Heart right ventricle (tissue), 16 donors: Measurements from ENCODE around the gene CAPRIN2. TPM values are rescaled to one million over a fixed set of nuclear protein-coding genes. Genes with fewer than 3 reads are reported as not detected.

Source experiments
- ATAC-seq, 8 donors: fragments of 200-7000 bp; cut with Tn5 transposase; one replicate each; pipeline ENCODE4 v1.9.1; 2020; ENCODE audit warnings: mild to moderate bottlenecking in 8 of 8, moderate library complexity in 8 of 8, moderate number of reproducible peaks in 1 of 8
- DNase-seq, 2 donors: peaks; one replicate each; pipeline ENCODE4 v3.0.0-alpha.2; 2020
- H3K27ac ChIP-seq, 10 donors: fragments of 200-600 bp; sonication (generic) in 2 of 10; one replicate each; pipeline versions ENCODE4 v1.5.0 to v1.8.0; 2020 to 2022; ENCODE audit warnings: mild to moderate bottlenecking in 3 of 10
- H3K27me3 ChIP-seq, 7 donors: fragments of 200-600 bp; one replicate each; pipeline ENCODE4 v1.8.0; 2021 to 2022; ENCODE audit warnings: mild to moderate bottlenecking in 2 of 7
- H3K36me3 ChIP-seq, 9 donors: fragments of 200-600 bp; sonication (generic) in 1 of 9; one replicate each; pipeline versions ENCODE4 v1.5.0 to v1.8.0; 2020 to 2022; ENCODE audit warnings: mild to moderate bottlenecking in 2 of 9
- H3K4me1 ChIP-seq, 9 donors: fragments of 200-600 bp; sonication (generic) in 1 of 9; one replicate each; pipeline versions ENCODE4 v1.5.0 to v1.8.0; 2020 to 2022; ENCODE audit warnings: mild to moderate bottlenecking in 4 of 9
- H3K4me3 ChIP-seq, 10 donors: fragments of 200-600 bp; sonication (generic) in 2 of 10; one replicate each; pipeline versions ENCODE4 v1.5.0 to v1.8.0; 2020 to 2022; ENCODE audit warnings: mild to moderate bottlenecking in 7 of 10, moderate library complexity in 2 of 10
- H3K9me3 ChIP-seq, 11 donors: fragments of 200-600 bp in 10 of 11; sonication (generic) in 2 of 11; one replicate each; pipeline versions ENCODE4 v1.5.0 to v1.8.0; 2013 to 2022; ENCODE audit warnings: mild to moderate bottlenecking in 2 of 11, control low read depth in 1 of 11, moderate library complexity in 1 of 11
- CTCF ChIP-seq, 9 donors: fragments of 200-600 bp; sonication (generic) in 2 of 9; IDR thresholded peaks; one replicate each; pipeline versions ENCODE4 v1.5.0 to v1.8.0; 2021 to 2022; ENCODE audit warnings: antibody characterized with exemption in 9 of 9, mild to moderate bottlenecking in 5 of 9, moderate library complexity in 1 of 9
- WGBS, 2 donors: extraction: QIAGEN DNeasy Blood & Tissue Kit; methylation state at CpG; one replicate each; pipeline ENCODE4 v1.1.7; 2013; ENCODE audit warnings: inconsistent platforms in 1 of 2; 5-methylcytosine and 5-hydroxymethylcytosine counted together
- intact Hi-C, 10 donors: fragments of 100-400 bp; cut with DNase I; formaldehyde crosslinking; loops; one replicate each; pipeline versions ENCODE4 v1.11.1 to v1.14.2; 2022
- polyA plus RNA-seq, 2 donors: library from polyadenylated mRNA; stranded (reverse); fragments of 200-250 nt; gene quantifications; one replicate each; pipeline ENCODE4 v1.2.3, GENCODE V29; 2013
- total RNA-seq, 10 donors: library from RNA; stranded (reverse); fragmentation: NEBNext Ultra II Directional in 3 of 10; extraction: Animal tissue kit (Norgen Biotek cat#: 25700) in 3 of 10; gene quantifications; one replicate each; pipeline versions ENCODE4 v1.2.1 to v1.2.4, GENCODE V29; 2021 to 2023
- donor health status: Arrhythmogenic right ventricular cardiomyopathy.
- donor health status: ischemic (EF 13 %, LVEDD 7.1; RV severe dilation, severe dysfunction).
- donor health status: healthy with polysubstance abuse.
- donor health status: DM: no; HTN: yes; CAD: no.
- donor health status: DM: no; HTN: no; CAD: no.
- donor health status: ischemic (EF 25% LVEDD 6.9; RV normal size, moderate dysfunction).
- donor health status: ischemic (EF 25% LVEDD 5.7; RV mildly dilated, moderate dysfunction).
- donor health status: healthy.
- donor health status: DM: yes; HTN: yes; CAD: no.
- donor health status: Ischemic cardiomyopathy.
- donor health status: ischemic (EF 35%, LVEDD 5.7; RV mildly dilated, moderate dysfunction).
- donor health status: nonischemic (EF 11% LVEDD 7.7; RV severe dilation, severe dysfunction).
- donor health status: DM: yes; HTN: yes; CAD: no.
- donor health status: PGD.
- donor health status: ischemic (EF 29% LVEDD 5.4; RV normal size, mild dysfunction).
- donor health status: nonischemic (EF 23%, LVEDD 6.1; RV moderate dilation, normal function).

CAPRIN2 gene
- total and polyA plus RNA-seq, 12 donors = 10.4 to 33.0 (median 27.6) TPM

GRCh38 chr12:30753751-30754382, 884 bp downstream of the CAPRIN2 start:
- Histone ChIP-seq H3K4me3 (peak overlapping the region; percentile 55 to 94 (median 82)), H3K27ac (peak overlapping the region; percentile 37 to 92 (median 84)), H3K27me3 (no peaks in the 10 kb centered on the region), H3K36me3 (peaks cover 0 to 9% (median 0%) of the 10 kb centered on the region in 9 donors), H3K4me1 (peaks cover 5 to 36% (median 22%) of the 10 kb centered on the region in 9 donors), H3K9me3 (no peaks in the 10 kb centered on the region)
- no peak for DNase-seq
- intact Hi-C loops = loop anchor here in 6 of 10 donors (2.0 to 10.0 kb wide), 5 partner anchors 43 to 62 kb away; partner anchors contain the start of gene IPO8 (in 5 of the 6)
- no peak for TF ChIP-seq CTCF (IDR thresholded peaks at IDR 0.05)
- WGBS, 2 donors = 14 to 15% methylated on average over 18 of the region's 18 CpGs
- ATAC-seq = peak in 1 of 8 donors; percentile 5

- Histone ChIP-seq H3K4me3 (peak overlapping the region in 5 of 10 donors; percentile 79 to 89 (median 84)), H3K36me3 (peaks cover 0 to 12% (median 0%) of the 10 kb centered on the region in 9 donors), H3K4me1 (peaks cover 5 to 36% (median 22%) of the 10 kb centered on the region in 9 donors), H3K27ac (no peak overlapping the region), H3K27me3 (no peaks in the 10 kb centered on the region), H3K9me3 (no peaks in the 10 kb centered on the region)
- DNase-seq (no peak), ATAC-seq (no peak)
- 76 to 82% methylated on average over 3 of the region's 3 CpGs for WGBS, 2 donors
- peak in 4 of 9 donors; percentile 12 to 26 (median 18) for TF ChIP-seq CTCF (IDR thresholded peaks at IDR 0.05)
- intact Hi-C loops = loop anchor here in 4 of 10 donors (5.0 to 10.0 kb wide), 4 partner anchors 44 to 61 kb away; partner anchors contain the start of gene IPO8 (in 3 of the 4)
These were observed 1.5 kb downstream of the CAPRIN2 start for GRCh38 chr12:30753233-30753632.

- ATAC-seq = no peak
- Histone ChIP-seq H3K4me3 (no peak overlapping the region), H3K9me3 (no peaks in the 10 kb centered on the region), H3K27ac (no peak overlapping the region), H3K36me3 (peaks cover 0 to 18% (median 0%) of the 10 kb centered on the region in 9 donors), H3K4me1 (peaks cover 5 to 36% (median 22%) of the 10 kb centered on the region in 9 donors), H3K27me3 (no peaks in the 10 kb centered on the region)
- intact Hi-C loops = loop anchor here in 4 of 10 donors (5.0 to 10.0 kb wide), 4 partner anchors 45 to 60 kb away; partner anchors contain the start of gene IPO8 (in 3 of the 4)
- TF ChIP-seq CTCF (IDR thresholded peaks at IDR 0.05) = no peak
- 66 to 92% methylated on average over 3 of the region's 3 CpGs for WGBS, 2 donors
- no peak for DNase-seq
These were observed 2.5 kb downstream of the CAPRIN2 start for GRCh38 chr12:30752255-30752654.

DNA sequence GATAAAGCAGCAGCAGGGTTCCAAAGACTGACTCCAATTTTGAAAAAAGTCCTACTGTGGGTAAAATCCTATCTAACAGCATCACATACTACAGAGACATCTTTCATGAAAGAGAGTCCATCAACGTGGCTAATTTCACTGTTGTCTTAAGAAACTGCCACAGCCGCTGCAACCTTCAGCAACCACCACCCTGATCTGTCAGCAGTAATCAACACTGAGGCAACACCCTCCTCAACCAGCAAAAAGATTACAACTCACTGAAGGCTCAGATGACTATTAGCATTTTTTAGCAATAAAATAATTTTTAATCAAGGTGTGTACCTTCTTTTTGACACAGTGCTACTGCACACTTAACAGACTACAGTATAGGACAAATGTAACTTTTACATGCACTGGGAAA, 6.6 kb downstream of the CAPRIN2 start:
- TF ChIP-seq CTCF (IDR thresholded peaks at IDR 0.05) = no peak
- no peaks in the 10 kb centered on the region for H3K9me3 ChIP-seq
- ATAC-seq = no peak
- H3K36me3 ChIP-seq = peaks cover 0 to 31% (median 0%) of the 10 kb centered on the region in 9 donors
- intact Hi-C loops = loop anchor here in 1 of 10 donors (10.0 kb wide), 1 partner anchor 63 kb away; no protein-coding TSS in a partner anchor
- no peak overlapping the region for H3K27ac ChIP-seq
- no peaks in the 10 kb centered on the region for H3K27me3 ChIP-seq
- peaks cover under 1 to 25% (median 13%) of the 10 kb centered on the region in 9 donors for H3K4me1 ChIP-seq
- DNase-seq = no peak
- no peak overlapping the region for H3K4me3 ChIP-seq
- WGBS, 2 donors = 31 to 51% methylated on average over 2 of the region's 2 CpGs
